Measurements from ENCODE around the gene MIEF1.
A peak's percentile ranks its signal among the peaks of the same experiment; 100 is the strongest.

The MIEF1 gene

DNA sequence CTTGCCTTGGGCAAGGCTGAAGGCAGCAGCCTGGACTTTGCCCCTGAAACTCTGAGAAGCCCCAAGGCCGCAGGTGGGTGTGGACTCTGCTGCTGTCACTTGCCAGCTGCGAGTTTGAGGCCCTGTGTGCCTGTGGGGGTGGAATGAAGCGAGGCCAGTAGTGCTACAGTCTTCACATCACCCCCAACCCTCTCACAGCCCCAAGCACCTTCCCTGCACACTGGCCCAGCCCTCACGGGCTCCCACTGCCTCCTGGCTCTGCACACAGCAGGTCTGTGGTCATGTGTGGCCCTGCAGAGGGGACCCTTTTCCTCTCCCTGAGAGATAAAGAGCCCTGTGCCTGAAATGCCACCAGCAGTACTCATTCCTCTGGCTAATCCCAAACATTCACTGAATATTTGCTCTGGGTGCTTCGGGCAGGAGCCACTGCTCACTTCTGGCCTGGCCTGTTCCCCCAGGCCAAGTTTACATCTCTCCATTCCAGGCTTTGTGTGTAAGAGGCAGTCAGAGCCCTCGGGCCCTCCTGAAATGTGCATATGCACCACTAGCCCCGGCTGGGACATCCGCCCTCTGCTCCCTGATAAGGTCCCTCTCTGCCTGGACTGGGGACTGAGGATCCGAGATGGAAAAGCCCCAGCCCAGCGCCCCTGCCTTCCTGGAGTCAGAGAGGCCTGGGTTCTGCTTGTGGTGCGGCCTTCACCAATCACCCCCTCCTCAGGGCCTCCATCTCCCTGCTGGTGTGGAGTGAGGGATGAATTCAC is 27.6 kb upstream of the MIEF1 start:
- CTCF ChIA-PET = interaction anchor here (0.6 to 0.9 kb wide), 4 partner anchors 20 to 302 kb away, joined by 3 to 7 read pairs (median 6); no protein-coding TSS in a partner anchor

GRCh38 chr22:39475337-39475736 is 26.8 kb upstream of the MIEF1 start:
- no peak for TF ChIP-seq ZNF843 (tag by site-specific recombination; IDR thresholded peaks at IDR 0.05)
- TF ChIP-seq SP7 (tag by site-specific recombination; IDR thresholded peaks at IDR 0.05) = 0 out of 2 replicates have a peak, but pooled peaks have one; percentile 24
- ChIA-PET CTCF (interaction anchor here (0.6 to 0.9 kb wide), 4 partner anchors 19 to 301 kb away, joined by 3 to 7 read pairs (median 5); no protein-coding TSS in a partner anchor), POLR2A (interaction anchor here (0.5 to 1.1 kb wide), 3 partner anchors 13 to 201 kb away, joined by 3 to 5 read pairs (median 5); partner anchors contain the start of gene ATF4)
- Histone ChIP-seq H3K9me3 (ENCODE audit: control insufficient read depth, insufficient read depth, low read depth, low read length) (no peaks in the 10 kb centered on the region), H3K4me1 (ENCODE audit: control insufficient read depth, insufficient read depth, low read length) (peaks cover 2% of the 10 kb centered on the region; the same call in 1 of the 2 replicates), H3K36me3 (ENCODE audit: control insufficient read depth in 2 of 2, insufficient read depth in 1 of 2, low read length in 2 of 2) (peaks cover 0 to 6% of the 10 kb centered on the region in 2 experiments; a peak in 1 of 3 replicates), H3K4me3 (ENCODE audit: low read depth, low read length) (no peak overlapping the region), H3K27ac (ENCODE audit: extremely low read depth, low read depth, low read length) (no peak overlapping the region)

More for the DNA sequence above, 27.6 kb upstream of the MIEF1 start:
- peaks cover 2% of the 10 kb centered on the region; the same call in 1 of the 2 replicates for H3K4me1 ChIP-seq (ENCODE audit: control insufficient read depth, insufficient read depth, low read length)
- POLR2A ChIA-PET = interaction anchor here (0.5 to 0.6 kb wide), 2 partner anchors 14 to 200 kb away, joined by 3 to 5 read pairs; no protein-coding TSS in a partner anchor
- no peaks in the 10 kb centered on the region for H3K9me3 ChIP-seq (ENCODE audit: control insufficient read depth, insufficient read depth, low read depth, low read length)
- TF ChIP-seq ZIC2 (tag by site-specific recombination; IDR thresholded peaks at IDR 0.05) (0 out of 2 replicates have a peak, but pooled peaks have one; percentile 14), ZNF549 (tag by site-specific recombination; IDR thresholded peaks at IDR 0.05) (no peak), ZNF621 (tag by site-specific recombination; IDR thresholded peaks at IDR 0.05) (no peak), GLIS1 (tag by site-specific recombination; IDR thresholded peaks at IDR 0.05) (peak; percentile 15; the same call in 1 of the 2 replicates), ZFHX2 (tag by site-specific recombination; conservative IDR thresholded peaks at IDR 0.05) (peak; percentile 40; the same call in 1 of the 2 replicates), BCL11B (tag by site-specific recombination; IDR thresholded peaks at IDR 0.05; ENCODE audit: low read depth) (no peak), SCRT2 (tag by site-specific recombination; IDR thresholded peaks at IDR 0.05) (peak; percentile 59), ZNF37A (tag by site-specific recombination; IDR thresholded peaks at IDR 0.05) (no peak), EGR2 (tag by site-specific recombination; IDR thresholded peaks at IDR 0.05; ENCODE audit: low read depth) (peak; percentile 20; the same call in 1 of the 2 replicates), ZNF596 (tag by site-specific recombination; IDR thresholded peaks at IDR 0.05) (no peak), ZNF514 (tag by site-specific recombination; IDR thresholded peaks at IDR 0.05) (no peak)
- TF ChIP-seq, protein P1, sequence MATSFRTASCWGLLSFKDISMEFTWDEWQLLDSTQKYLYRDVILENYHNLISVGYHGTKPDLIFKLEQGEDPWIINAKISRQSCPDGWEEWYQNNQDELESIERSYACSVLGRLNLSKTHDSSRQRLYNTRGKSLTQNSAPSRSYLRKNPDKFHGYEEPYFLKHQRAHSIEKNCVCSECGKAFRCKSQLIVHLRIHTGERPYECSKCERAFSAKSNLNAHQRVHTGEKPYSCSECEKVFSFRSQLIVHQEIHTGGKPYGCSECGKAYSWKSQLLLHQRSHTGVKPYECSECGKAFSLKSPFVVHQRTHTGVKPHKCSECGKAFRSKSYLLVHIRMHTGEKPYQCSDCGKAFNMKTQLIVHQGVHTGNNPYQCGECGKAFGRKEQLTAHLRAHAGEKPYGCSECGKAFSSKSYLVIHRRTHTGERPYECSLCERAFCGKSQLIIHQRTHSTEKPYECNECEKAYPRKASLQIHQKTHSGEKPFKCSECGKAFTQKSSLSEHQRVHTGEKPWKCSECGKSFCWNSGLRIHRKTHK (tag by site-specific recombination; IDR thresholded peaks at IDR 0.05) = no peak
- no peak overlapping the region for H3K27ac ChIP-seq (ENCODE audit: extremely low read depth, low read depth, low read length)
- H3K36me3 ChIP-seq (ENCODE audit: control insufficient read depth in 2 of 2, insufficient read depth in 1 of 2, low read length in 2 of 2) = peaks cover 0 to 6% of the 10 kb centered on the region in 2 experiments; a peak in 1 of 3 replicates
- no peak overlapping the region for H3K4me3 ChIP-seq (ENCODE audit: low read depth, low read length)

- POLR2A ChIA-PET = interaction anchor here (1.1 kb wide), 1 partner anchor 44 kb away, joined by 5 read pairs; the partner anchor contains the start of gene ATF4
- Histone ChIP-seq H3K4me1 (ENCODE audit: control insufficient read depth, insufficient read depth, low read length) (peaks cover 2% of the 10 kb centered on the region; the same call in 1 of the 2 replicates), H3K9me3 (ENCODE audit: control insufficient read depth, insufficient read depth, low read depth, low read length) (no peaks in the 10 kb centered on the region), H3K27ac (ENCODE audit: extremely low read depth, low read depth, low read length) (no peak overlapping the region), H3K4me3 (ENCODE audit: low read depth, low read length) (no peak overlapping the region), H3K36me3 (ENCODE audit: control insufficient read depth in 2 of 2, insufficient read depth in 1 of 2, low read length in 2 of 2) (peaks cover 0 to 6% of the 10 kb centered on the region in 2 experiments; a peak in 1 of 3 replicates)
- CTCF ChIA-PET = interaction anchor here (0.6 to 0.9 kb wide), 2 partner anchors 20 to 21 kb away, joined by 3 read pairs; no protein-coding TSS in a partner anchor
- TF ChIP-seq ZNF621 (tag by site-specific recombination; IDR thresholded peaks at IDR 0.05) (no peak), YY1 (tag by site-specific recombination; IDR thresholded peaks at IDR 0.05) (no peak), FEZF1 (tag by site-specific recombination; IDR thresholded peaks at IDR 0.05) (no peak), ZNF221 (tag by site-specific recombination; IDR thresholded peaks at IDR 0.05; ENCODE audit: borderline replicate concordance) (no peak), GLIS2 (tag by site-specific recombination; IDR thresholded peaks at IDR 0.05) (no peak), IKZF3 (tag by site-specific recombination; IDR thresholded peaks at IDR 0.05) (no peak), ZNF664 (tag by site-specific recombination; IDR thresholded peaks at IDR 0.05) (no peak), HOXA7 (CRISPR knock-in tag; IDR thresholded peaks at IDR 0.05; ENCODE audit: borderline replicate concordance) (no peak), ZNF146 (tag by site-specific recombination; IDR thresholded peaks at IDR 0.05) (no peak), ZBTB6 (tag by site-specific recombination; IDR thresholded peaks at IDR 0.05) (no peak), GLI4 (tag by site-specific recombination; IDR thresholded peaks at IDR 0.05) (no peak)
Observed at GRCh38 chr22:39475902-39476301, 26.2 kb upstream of the MIEF1 start.

Data from HEK293 (cell line).